HPDE6-E6E7 (cell line): ENCODE results near the gene SAMD7.

Source experiments
- DNase-seq: peaks from one replicate; pipeline ENCODE4 v3.0.0; 2011; ENCODE audit warnings: missing footprints; ENCODE audit errors: extremely low spot score

SAMD7 gene

GRCh38 chr3:169966951-169967915, 55.9 kb downstream of the SAMD7 start:
- peak; percentile 13 for DNase-seq

GRCh38 chr3:169968224-169968885, 57.0 kb downstream of the SAMD7 start:
- no peak for DNase-seq

GRCh38 chr3:169969174-169970095, 58.1 kb downstream of the SAMD7 start:
- DNase-seq, result no peak

GRCh38 chr3:169970847-169971246, 59.5 kb downstream of the SAMD7 start:
- no peak for DNase-seq

GRCh38 chr3:169971522-169971921, 60.1 kb downstream of the SAMD7 start:
- DNase-seq, result no peak

GRCh38 chr3:169980055-169980454, 68.7 kb downstream of the SAMD7 start:
- no peak for DNase-seq

- no peak for DNase-seq
Observed at GRCh38 chr3:169984292-169984691, 72.9 kb downstream of the SAMD7 start.
